Liver (tissue), 9 donors: Measurements from ENCODE around the gene SGSM1. TPM values are rescaled to one million over a fixed set of nuclear protein-coding genes. Genes with fewer than 3 reads are reported as not detected.

Experiments used
- DNase-seq: peaks from one replicate; pipeline ENCODE4 v3.0.0-alpha.2; 2017; ENCODE audit warnings: low spot score
- H3K27ac ChIP-seq, 2 donors: one replicate each; pipeline ENCODE4 v1.7.0; 2013; ENCODE audit warnings: inconsistent platforms in 2 of 2, low read length in 2 of 2, control low read depth in 1 of 2, low read depth in 1 of 2, mild to moderate bottlenecking in 1 of 2
- H3K27me3 ChIP-seq, 4 donors: one replicate each; pipeline versions ENCODE4 v1.6.1 to v1.7.0; 2013; ENCODE audit warnings: low read length in 3 of 4, inconsistent platforms in 1 of 4, mild to moderate bottlenecking in 1 of 4, moderate library complexity in 1 of 4; ENCODE audit not compliant: control insufficient read depth in 4 of 4, insufficient read depth in 4 of 4
- H3K36me3 ChIP-seq, 4 donors: one replicate each; pipeline versions ENCODE4 v1.6.1 to v1.7.0; 2013; ENCODE audit warnings: low read length in 3 of 4, mild to moderate bottlenecking in 3 of 4, low read depth in 1 of 4, moderate library complexity in 1 of 4; ENCODE audit not compliant: control insufficient read depth in 4 of 4, insufficient read depth in 3 of 4
- H3K4me1 ChIP-seq, 4 donors: one replicate each; pipeline versions ENCODE4 v1.6.1 to v1.7.0; 2013; ENCODE audit warnings: low read length in 3 of 4, mild to moderate bottlenecking in 3 of 4, moderate library complexity in 1 of 4; ENCODE audit not compliant: control insufficient read depth in 4 of 4, insufficient read depth in 4 of 4
- H3K4me3 ChIP-seq, 3 donors: one replicate each; pipeline versions ENCODE4 v1.6.1 to v1.7.0; 2013; ENCODE audit warnings: low read length in 3 of 3, control low read depth in 1 of 3, low read depth in 1 of 3, mild to moderate bottlenecking in 1 of 3
- H3K9ac ChIP-seq, 2 donors: one replicate each; pipeline ENCODE4 v1.7.0; 2013; ENCODE audit warnings: low read length in 2 of 2, mild to moderate bottlenecking in 2 of 2, moderate library complexity in 2 of 2, control low read depth in 1 of 2, low read depth in 1 of 2
- H3K9me3 ChIP-seq, 4 donors: one replicate each; pipeline versions ENCODE4 v1.6.1 to v1.7.0; 2013; ENCODE audit warnings: low read length in 3 of 4; ENCODE audit not compliant: control insufficient read depth in 4 of 4
- EGR1 ChIP-seq, 2 donors: IDR thresholded peaks; 2 replicates each; pipeline ENCODE4 v1.6.1; 2016 to 2018; ENCODE audit warnings: antibody characterized with exemption in 2 of 2, low read depth in 2 of 2
- FOXA1 ChIP-seq: IDR thresholded peaks from 2 replicates; pipeline ENCODE4 v1.6.1; 2016; ENCODE audit warnings: antibody characterized with exemption
- FOXA2 ChIP-seq: IDR thresholded peaks from 2 replicates; pipeline ENCODE4 v1.6.1; 2016; ENCODE audit warnings: antibody characterized with exemption
- GABPA ChIP-seq, 2 donors: IDR thresholded peaks in 1 of 2; conservative IDR thresholded peaks in 1 of 2; 2 replicates each; pipeline ENCODE4 v1.6.1; 2016; ENCODE audit warnings: antibody characterized with exemption in 2 of 2, mild to moderate bottlenecking in 1 of 2, moderate library complexity in 1 of 2
- HNF4A ChIP-seq, 2 donors: conservative IDR thresholded peaks; 2 replicates each; pipeline ENCODE4 v1.6.1; 2016; ENCODE audit warnings: antibody characterized with exemption in 2 of 2, mild to moderate bottlenecking in 2 of 2
- HNF4G ChIP-seq: IDR thresholded peaks from 2 replicates; pipeline ENCODE4 v1.6.1; 2016; ENCODE audit warnings: antibody characterized with exemption
- JUND ChIP-seq, 2 donors: IDR thresholded peaks; 2 replicates each; pipeline ENCODE4 v1.6.1; 2016; ENCODE audit warnings: antibody characterized with exemption in 2 of 2
- MAX ChIP-seq: IDR thresholded peaks from 2 replicates; pipeline ENCODE4 v1.6.1; 2016; ENCODE audit warnings: antibody characterized with exemption
- RAD21 ChIP-seq, 2 donors: IDR thresholded peaks; 2 replicates each; pipeline ENCODE4 v1.6.1; 2016; ENCODE audit warnings: antibody characterized with exemption in 2 of 2, mild to moderate bottlenecking in 2 of 2
- REST ChIP-seq: IDR thresholded peaks from 2 replicates; pipeline ENCODE4 v1.6.1; 2016; ENCODE audit warnings: antibody characterized with exemption, mild to moderate bottlenecking
- RXRA ChIP-seq, 2 donors: IDR thresholded peaks; 2 replicates each; pipeline ENCODE4 v1.6.1; 2017 to 2018; ENCODE audit warnings: antibody characterized with exemption in 2 of 2, mild to moderate bottlenecking in 1 of 2
- SP1 ChIP-seq: IDR thresholded peaks from 2 replicates; pipeline ENCODE4 v1.6.1; 2018; ENCODE audit warnings: antibody characterized with exemption, mild to moderate bottlenecking
- TAF1 ChIP-seq: conservative IDR thresholded peaks from 2 replicates; pipeline ENCODE4 v1.6.1; 2016; ENCODE audit warnings: antibody characterized with exemption, mild to moderate bottlenecking
- YY1 ChIP-seq: IDR thresholded peaks from 2 replicates; pipeline ENCODE4 v1.6.1; 2016; ENCODE audit warnings: antibody characterized with exemption, mild to moderate bottlenecking
- WGBS: extraction: QIAGEN DNeasy Blood & Tissue Kit; methylation state at CpG from one replicate; pipeline ENCODE4 v1.1.7; 2013; 5-methylcytosine and 5-hydroxymethylcytosine counted together
- polyA plus RNA-seq, 2 donors: library from polyadenylated mRNA; stranded (reverse) in 1 of 2; unstranded in 1 of 2; fragments of 200-250 nt in 1 of 2; fragments of >200 nt in 1 of 2; fragmentation: Nextera tagmentation in 1 of 2; extraction: Ambion mirVana in 1 of 2; gene quantifications; one replicate each; pipeline versions ENCODE4 v1.2.1 to v1.2.3, GENCODE V29; 2013 to 2015
- total RNA-seq, 2 donors: library from RNA; depleted of rRNA; stranded (reverse); fragments of >200 nt; gene quantifications; one replicate each; pipeline ENCODE4 v1.2.3, GENCODE V29; 2014
- TF ChIP-seq, protein P1 (sequence below): IDR thresholded peaks from 2 replicates; pipeline ENCODE4 v1.6.1; 2016; ENCODE audit warnings: antibody characterized with exemption
- TF ChIP-seq, protein P2 (sequence below): fragments of 150-350 bp; IDR thresholded peaks from 2 replicates; pipeline ENCODE4 v1.5.1; 2017; ENCODE audit warnings: improper control_type of control experiment, low read depth, low read length; ENCODE audit not compliant: missing input control
- donor health status: healthy.
- donor health status: healthy.
- donor health status: healthy.
- donor health status: healthy.
- donor health status: healthy.

Gene SGSM1
- total and polyA plus RNA-seq, 4 donors, result 0.08 to 0.51 (median 0.21) TPM

DNA sequence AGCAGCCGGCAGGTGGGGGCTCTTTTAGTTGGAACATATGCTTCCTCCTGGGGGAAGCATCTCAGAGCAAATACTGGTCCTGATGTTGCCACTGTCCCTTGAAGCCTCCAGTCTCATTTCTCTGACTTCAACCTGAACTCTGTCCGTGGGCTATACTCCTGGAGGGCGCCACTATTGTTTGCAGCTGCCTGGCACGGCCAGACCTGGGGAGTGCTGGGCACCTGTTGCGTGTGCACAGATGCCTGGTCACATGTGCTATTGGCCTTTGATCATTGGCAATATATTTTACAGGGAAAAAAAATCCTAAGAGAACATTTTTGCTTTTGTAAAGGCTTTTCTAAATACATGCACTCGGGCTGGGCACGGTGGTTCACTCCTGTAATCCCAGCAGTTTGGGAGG, 122.3 kb downstream of the SGSM1 start:
- WGBS, result 81% methylated on average over 7 of the region's 7 CpGs
- no peak overlapping the region for H3K27ac ChIP-seq
- H3K4me1 ChIP-seq, result no peaks in the 10 kb centered on the region
- H3K27me3 ChIP-seq, result peaks cover 0 to 3% (median 0%) of the 10 kb centered on the region in 4 donors
- H3K9ac ChIP-seq, result no peak overlapping the region
- TF ChIP-seq, protein P1, sequence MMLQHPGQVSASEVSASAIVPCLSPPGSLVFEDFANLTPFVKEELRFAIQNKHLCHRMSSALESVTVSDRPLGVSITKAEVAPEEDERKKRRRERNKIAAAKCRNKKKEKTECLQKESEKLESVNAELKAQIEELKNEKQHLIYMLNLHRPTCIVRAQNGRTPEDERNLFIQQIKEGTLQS, result no peak
- no peak for TF ChIP-seq RXRA (IDR thresholded peaks at IDR 0.05)
- no peak for DNase-seq
- H3K9me3 ChIP-seq, result peaks cover 0 to 4% (median 0%) of the 10 kb centered on the region in 4 donors
- no peaks in the 10 kb centered on the region for H3K36me3 ChIP-seq
- no peak overlapping the region for H3K4me3 ChIP-seq

- Histone ChIP-seq H3K9ac (no peak overlapping the region), H3K4me3 (no peak overlapping the region), H3K4me1 (no peaks in the 10 kb centered on the region), H3K36me3 (no peaks in the 10 kb centered on the region), H3K27ac (no peak overlapping the region), H3K27me3 (peaks cover 0 to 3% (median 0%) of the 10 kb centered on the region in 4 donors), H3K9me3 (peaks cover 0 to 4% (median 0%) of the 10 kb centered on the region in 4 donors)
- no peak for TF ChIP-seq FOXA1
- no peak for TF ChIP-seq RAD21 (IDR thresholded peaks at IDR 0.05)
- no peak for TF ChIP-seq FOXA2
- no peak for TF ChIP-seq EGR1 (IDR thresholded peaks at IDR 0.05; ENCODE audit: low read depth in 2 of 2)
- no peak for TF ChIP-seq HNF4A (conservative IDR thresholded peaks at IDR 0.05)
- TF ChIP-seq RXRA (IDR thresholded peaks at IDR 0.05), result no peak
- TF ChIP-seq MAX, result no peak
- TF ChIP-seq, protein P1, result no peak
- TF ChIP-seq SP1, result no peak
- TF ChIP-seq HNF4G, result no peak
- no peak for TF ChIP-seq GABPA (IDR thresholded peaks at IDR 0.05 in 1 of 2, conservative IDR thresholded peaks at IDR 0.05 in 1 of 2)
- TF ChIP-seq YY1, result no peak
- no peak for TF ChIP-seq REST
- TF ChIP-seq, protein P2, sequence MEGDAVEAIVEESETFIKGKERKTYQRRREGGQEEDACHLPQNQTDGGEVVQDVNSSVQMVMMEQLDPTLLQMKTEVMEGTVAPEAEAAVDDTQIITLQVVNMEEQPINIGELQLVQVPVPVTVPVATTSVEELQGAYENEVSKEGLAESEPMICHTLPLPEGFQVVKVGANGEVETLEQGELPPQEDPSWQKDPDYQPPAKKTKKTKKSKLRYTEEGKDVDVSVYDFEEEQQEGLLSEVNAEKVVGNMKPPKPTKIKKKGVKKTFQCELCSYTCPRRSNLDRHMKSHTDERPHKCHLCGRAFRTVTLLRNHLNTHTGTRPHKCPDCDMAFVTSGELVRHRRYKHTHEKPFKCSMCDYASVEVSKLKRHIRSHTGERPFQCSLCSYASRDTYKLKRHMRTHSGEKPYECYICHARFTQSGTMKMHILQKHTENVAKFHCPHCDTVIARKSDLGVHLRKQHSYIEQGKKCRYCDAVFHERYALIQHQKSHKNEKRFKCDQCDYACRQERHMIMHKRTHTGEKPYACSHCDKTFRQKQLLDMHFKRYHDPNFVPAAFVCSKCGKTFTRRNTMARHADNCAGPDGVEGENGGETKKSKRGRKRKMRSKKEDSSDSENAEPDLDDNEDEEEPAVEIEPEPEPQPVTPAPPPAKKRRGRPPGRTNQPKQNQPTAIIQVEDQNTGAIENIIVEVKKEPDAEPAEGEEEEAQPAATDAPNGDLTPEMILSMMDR, result no peak
- no peak for TF ChIP-seq JUND (IDR thresholded peaks at IDR 0.05)
- TF ChIP-seq TAF1, result no peak
- WGBS, result 63% methylated on average over 3 of the region's 3 CpGs
- no peak for DNase-seq
Observed at GRCh38 chr22:24930678-24931077, 124.7 kb downstream of the SGSM1 start.
